HG03108 (cell line): Measurements from ENCODE around the gene PACSIN1.
"Not testable (repeated sequence)": the region's sequence is repeated elsewhere in the genome, so short reads cannot be mapped to it uniquely, and the experiment has no call there.

Experiments used
- ATAC-seq: cut with Tn5 transposase; IDR thresholded peaks from one replicate; pipeline ENCODE4 v1.9.1; 2021; ENCODE audit warnings: moderate library complexity; ENCODE audit not compliant: unreplicated experiment

Gene PACSIN1

DNA sequence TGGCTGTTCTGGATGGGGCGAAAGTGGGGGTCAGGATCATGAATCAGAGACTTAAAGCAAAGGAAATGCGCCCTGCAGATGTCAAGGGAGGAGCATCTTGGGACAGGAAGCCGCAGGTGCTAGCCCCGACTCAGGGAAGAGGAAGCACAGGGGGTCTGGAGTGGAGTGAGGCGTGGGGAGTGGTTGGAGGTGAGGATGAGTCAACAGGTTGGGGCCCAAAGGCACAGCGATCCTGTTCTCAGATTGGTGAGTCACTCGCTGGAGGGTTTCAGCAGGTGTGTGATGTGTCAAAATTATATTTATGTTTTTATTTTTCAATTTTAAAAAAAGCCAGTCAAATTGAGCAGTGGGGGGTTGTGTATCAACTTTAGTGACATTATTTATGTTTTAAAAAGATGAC is 19.0 kb downstream of the PACSIN1 start:
- ATAC-seq = no peak

DNA sequence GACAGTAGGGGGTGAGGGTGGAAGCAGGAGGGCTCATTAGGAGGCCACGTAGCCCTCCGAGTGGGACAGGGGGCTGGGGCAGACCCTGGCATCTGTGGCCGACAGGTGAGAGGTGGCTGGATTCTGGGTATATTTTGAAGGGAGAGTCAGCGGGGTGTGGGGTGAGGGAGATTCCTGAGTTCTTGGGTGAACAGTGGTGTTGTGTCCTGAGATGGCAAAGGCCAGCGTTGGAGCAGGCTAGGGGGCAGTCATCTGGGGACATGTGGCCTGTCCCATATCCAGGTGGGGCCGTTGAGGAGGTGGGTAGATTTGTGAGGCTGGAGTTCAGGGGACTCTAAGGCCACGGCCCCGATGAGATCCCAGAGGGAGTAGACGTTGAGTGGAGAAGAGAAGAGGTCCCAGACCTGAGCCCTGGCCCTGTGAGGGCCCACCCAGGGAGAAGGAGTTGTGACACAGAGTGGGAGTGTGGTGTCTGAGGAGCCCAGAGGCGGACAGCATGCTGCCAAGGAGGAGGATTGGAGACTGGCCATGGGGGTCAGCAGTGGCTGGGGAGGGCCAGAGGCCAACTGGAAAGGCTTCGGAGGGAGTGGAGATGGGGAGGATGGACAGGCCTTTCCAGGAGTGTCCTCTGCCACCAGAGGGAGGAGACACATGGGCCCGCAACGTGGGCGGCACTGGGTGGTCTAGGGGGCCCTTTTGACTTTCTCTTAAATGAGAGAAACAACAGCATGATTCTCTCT is 19.6 kb downstream of the PACSIN1 start:
- no peak for ATAC-seq

DNA sequence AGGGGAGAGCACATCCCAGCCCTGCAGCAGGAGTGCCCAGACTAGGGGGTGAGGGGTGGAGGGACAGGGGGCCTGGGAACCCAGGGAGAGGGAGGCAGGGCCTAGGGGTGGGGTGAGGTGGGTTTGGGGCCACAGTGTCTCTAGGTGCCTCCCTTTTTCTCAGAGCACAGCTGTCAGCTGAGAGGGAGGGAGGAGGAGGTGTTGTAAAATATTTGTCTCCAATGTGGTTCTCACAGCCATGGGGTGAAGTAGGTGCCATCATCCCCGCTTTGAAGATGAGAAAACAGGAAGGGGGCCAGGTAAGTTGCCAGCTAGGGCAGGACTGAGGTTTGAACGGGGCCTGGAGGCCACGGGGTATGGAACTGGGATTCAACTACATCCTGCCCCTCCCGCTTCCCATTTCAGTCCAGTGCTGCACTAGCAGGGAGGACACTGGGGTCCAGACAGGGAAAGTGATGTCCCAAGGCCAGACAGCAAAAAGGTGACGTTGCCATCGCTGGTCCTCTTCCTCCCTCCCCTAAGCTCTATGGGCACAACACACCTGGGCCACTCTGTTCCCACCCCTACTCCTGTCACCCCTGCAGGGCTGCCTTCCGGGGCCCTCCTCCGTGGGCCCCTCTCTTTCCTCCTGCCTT is 20.3 kb downstream of the PACSIN1 start:
- no peak for ATAC-seq

DNA sequence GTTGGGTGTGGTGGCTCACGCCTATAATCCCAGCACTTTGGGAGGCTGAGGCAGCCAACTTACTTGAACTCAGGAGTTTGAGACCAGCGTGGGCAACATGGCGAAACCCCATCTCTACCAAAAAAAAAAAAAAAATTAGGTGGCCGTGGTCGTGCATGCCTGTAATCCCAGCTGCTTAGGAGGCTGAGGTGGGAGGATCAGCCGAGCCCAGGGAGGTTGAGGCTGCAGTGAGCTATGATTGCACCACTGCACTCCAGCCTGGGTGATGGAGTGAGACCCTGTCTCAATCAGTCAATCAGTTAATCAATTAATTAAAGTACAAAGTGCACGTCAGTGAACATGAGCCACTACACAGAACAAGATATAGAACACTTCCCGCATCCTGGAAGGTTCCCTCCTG is 21.0 kb downstream of the PACSIN1 start:
- ATAC-seq = not testable (repeated sequence)

DNA sequence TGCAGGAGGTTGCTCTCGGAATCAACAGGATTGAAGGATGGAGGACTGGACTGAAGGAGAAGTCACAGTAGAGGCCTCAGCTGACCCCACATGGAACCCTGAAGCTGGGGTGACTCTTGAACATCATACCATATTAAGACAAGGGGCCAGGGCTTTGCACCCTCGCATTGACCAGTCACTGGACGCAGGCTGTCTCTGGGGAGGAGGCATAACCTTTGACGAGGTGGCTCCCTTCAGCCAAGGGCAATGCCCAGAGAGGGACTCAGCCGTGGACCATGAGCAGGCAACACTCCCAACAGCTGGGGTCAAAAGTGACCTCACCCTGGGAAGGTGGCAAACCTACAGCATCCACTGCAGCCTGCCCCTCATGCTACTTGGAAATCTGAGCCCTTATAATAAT is 21.7 kb downstream of the PACSIN1 start:
- no peak for ATAC-seq

DNA sequence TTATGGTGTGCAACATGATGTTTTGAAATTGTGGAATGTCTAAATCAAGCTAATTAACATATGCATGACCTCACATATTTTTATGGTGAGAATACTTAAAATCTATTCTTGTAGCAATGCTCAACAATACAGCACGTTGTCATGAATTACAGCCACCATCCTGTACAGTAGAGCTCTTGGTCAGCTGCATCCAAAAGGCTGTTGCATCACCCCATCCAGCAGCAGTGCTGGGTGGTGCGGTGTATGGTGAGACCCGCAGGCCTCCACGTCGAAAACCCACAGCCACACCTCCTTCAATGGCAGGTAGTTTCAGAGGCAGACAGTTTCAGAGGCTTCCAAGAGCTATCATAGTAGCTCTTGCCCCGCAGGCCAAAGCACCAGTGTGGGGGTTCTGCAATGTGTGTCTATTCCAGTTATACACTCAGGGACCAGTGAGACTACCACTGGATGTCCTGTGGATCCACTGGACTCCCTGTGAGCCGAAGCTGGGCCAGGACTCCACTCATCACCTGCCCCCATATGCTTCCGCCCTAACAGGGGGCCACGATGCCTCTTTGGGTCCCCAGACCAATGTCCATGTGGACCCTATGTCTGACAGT is 23.4 kb downstream of the PACSIN1 start:
- ATAC-seq = no peak

DNA sequence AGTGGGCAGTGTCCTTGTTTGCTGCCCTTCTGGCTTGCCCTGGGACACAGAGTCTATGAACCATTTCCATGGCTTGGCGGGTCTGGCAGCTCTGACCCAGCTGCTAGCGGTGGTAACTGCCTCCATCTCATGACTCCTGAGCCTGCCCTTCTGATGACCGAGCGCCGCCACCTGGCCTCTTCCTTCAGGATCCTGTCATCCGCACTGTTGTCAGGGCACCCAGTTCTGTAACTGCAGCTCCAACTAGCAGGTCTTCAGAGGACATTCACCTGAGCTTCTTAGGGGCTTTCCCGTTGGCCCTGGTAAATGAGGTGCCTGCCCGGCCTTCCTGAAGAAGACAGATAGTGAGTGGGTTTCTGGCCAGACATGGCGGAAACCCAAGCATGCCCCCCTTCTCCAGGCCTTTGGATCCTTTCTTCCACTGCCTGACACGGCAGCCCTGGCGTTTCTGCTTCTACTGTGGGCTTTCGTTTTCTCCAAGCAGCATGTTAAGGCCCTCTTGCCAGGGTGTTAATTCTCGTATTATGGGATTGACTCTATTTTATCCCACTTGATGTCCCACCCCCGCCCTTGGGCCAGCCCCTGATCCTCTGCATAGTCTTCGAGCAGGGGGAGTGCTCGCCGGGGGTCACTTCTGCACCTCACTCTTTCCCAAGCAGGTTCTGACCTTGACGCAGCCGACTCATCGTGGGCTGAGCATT is 24.7 kb downstream of the PACSIN1 start:
- ATAC-seq = no peak

DNA sequence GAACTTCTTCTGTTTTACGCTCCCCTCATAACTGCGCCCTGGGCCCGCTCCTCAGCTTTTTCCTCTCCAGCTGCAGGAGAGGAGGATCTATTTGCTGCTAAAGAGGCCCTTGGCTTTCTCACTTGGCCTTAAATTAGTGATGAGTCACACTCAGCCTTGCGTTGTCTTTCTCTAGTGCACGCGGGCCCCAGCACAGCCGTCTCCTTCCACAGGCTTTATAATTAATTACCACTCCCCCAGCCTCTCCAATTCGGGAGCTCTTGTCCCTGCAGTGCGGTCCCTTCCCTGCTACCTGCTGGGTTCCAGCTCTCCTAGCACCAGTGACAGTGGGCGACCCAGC is 25.2 kb downstream of the PACSIN1 start:
- no peak for ATAC-seq

DNA sequence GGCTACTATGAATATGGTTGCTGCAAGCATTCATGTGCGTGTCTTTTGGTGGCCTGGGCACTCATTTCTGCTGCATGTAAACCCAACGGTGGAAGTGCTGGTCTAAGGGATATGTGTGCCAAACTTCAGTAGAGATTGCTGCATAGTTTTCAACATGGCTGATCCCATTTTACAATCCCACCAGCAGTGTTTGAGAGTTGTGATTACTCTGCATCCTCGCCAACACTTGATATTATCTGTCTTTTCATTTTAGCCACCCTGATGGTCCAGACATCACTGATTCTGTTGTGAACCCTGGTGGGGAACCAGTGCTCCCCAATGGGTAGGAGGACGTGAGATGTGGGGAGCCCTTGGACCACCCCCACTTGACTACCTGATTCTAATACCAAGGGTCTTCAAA is 27.5 kb downstream of the PACSIN1 start:
- no peak for ATAC-seq

DNA sequence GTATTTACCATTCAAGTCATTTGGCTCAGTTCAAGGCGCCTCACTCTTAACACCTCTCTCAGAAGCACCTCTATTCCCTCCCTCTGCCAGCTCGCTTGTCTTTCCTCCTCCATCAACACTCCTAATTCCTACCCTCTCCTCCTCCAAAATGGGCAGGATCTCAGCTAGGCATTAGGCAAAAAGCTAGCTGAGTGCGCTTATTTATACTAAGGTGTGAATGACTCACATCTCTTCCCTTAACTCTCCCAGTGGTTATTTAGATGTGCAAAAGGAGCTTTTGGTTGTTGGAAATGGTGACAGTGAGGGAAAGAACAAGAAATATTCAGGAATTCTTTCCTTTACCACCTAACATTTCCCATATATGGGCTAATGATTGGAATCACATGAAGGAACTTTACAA is 29.1 kb downstream of the PACSIN1 start:
- ATAC-seq = no peak

DNA sequence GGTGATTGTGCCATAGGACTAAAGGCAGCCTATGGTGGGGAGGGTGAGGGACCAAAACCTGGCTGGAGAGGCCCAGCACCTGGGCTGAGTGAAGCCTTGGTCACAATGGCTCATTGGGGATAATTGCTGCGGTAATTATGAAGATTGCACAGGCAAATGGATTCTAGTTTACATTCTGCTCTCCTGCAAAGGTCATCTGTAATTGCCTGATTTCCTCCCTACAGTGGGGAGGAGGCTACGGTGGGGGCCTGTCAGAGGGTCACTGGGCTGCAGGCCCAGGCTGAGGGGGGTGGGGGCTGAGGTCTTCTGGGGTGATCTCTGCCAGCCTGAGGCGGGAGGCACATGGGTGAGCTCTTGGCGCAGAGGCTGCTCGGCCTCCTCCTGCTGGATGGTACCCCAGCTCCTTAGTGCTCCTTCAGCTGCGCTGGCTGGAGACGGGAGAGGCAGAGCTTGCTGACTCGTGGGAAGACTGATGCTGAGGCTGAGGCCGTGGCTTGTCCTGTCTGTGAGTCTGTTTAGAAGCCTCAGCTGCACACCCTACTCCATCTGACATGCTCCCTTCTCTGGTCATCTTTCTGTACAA is 30.3 kb downstream of the PACSIN1 start:
- ATAC-seq = no peak

DNA sequence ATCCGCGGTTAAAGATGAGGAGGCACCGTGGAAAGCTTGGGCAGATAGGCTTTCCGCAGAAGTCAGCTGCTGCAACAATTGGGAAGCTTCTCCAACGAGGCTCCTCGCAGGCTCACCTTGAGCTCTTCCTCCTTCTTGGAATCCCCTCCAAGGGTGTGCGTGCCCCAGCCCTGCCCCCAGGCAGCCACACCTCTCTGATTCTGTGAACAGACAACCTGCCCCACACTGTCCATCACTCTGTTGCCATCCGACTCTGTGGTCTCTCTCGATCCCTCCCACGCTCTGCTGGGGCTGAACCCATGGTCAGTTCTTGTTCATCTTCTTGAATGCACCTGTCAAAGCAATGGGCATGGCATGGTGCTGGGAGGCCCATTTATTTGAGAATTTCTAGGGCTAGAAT is 31.5 kb downstream of the PACSIN1 start:
- ATAC-seq = no peak

DNA sequence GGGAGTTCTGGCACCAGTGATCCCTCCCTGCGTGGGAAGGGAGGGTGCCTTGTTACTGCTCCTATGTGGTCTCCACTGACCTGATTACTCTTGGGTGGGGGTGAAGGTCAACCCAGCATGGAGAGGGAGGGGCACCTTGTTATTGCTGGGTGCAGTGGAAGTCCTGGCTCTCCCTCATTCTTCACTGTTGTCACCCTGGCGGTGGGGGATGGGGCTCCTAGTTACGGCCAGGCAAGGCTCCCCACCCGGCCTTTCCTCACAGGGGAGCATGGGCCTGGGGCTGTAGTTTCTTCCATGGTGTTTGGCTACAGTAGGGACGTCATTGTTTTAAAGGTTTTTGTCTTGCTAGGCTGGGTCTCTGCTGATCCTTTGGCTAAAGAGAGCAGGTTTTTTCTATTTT is 40.8 kb downstream of the PACSIN1 start:
- no peak for ATAC-seq

DNA sequence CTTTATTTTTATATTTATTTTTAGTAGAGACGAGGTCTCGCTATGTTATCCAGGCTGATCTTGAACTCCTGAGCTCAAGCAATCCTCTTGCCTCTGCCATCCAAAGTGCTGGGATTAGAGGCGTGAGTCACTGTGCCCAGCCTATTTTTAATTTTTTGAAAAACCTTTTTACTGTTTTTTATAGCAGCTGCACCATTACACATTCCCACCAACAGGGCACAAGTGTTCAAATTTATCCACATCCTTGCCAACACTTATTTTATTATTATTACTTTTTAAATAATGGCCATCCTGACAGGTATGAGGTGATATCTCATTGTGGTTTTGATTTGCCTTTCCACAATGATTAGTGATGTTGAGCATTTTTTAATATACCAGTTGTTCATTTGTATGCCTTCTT is 42.5 kb downstream of the PACSIN1 start:
- ATAC-seq = no peak

DNA sequence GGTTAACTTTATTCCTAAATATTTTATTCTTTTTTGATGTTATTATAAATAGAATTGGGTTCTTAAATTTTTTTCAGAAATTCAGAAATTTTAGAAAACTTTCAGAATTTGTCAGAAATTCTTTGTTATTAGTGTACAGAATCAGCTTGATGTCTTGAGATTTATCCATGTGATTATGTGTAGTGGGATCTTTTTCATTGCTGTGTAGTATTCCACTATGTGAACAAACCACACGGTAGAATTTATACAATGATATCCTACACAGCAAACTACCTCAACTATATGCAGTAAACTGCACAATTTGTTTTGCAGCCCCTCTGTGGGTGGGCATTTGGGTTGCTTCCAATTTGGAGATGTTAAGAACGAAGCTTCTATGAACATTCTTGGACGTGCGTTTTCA is 43.9 kb downstream of the PACSIN1 start:
- ATAC-seq = no peak

DNA sequence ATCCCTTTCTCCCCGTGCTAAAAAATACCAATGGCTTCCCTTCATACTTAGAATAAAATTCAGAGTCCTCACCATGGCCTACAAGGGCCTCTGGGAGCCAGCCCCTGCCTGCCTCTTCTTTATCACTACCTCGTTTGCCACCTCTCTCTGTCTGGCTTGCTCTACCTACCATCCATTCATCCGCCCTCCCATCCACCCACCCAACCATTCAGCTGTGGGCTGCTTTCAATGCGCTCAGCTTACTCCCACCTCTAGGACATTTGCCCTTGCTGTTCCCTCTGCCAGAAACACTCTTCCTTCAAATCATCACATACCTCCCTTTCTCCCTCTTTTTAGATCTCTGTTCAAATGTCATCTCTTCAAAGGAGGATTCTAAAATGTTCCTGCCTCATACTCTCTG is 44.4 kb downstream of the PACSIN1 start:
- ATAC-seq = no peak

DNA sequence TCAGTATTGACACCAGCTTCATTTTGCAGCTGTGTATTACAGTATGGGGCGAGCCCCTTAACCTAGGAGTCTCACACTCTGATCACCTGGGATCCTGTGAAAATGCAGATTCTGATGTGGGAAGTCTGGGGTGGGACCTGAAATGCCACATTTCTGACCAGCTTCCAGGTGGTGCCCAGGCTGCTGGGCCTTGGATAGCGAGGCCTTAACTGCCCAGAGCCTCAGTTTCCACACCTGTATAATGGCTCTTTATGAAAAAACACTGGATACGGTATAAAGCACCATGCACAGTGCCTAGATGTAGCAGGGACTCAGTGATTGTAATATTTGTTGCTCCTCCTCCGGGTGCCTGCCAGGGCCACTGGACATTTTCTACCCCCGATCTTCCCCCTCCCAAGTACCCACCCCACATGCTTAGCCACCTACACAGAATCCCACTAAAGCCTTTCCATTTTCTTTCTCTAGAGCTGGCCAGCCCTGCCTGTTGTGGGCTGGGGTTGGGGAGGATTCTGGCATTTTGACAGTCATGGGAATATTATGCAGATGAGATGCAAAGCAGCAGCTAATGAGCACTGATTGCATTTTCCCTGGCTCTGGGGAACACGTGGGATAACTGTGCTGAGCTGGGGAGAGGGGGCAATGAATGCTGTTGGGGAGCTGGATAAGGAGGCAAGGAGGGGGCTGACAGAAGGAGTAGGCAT is 45.5 kb downstream of the PACSIN1 start:
- no peak for ATAC-seq

DNA sequence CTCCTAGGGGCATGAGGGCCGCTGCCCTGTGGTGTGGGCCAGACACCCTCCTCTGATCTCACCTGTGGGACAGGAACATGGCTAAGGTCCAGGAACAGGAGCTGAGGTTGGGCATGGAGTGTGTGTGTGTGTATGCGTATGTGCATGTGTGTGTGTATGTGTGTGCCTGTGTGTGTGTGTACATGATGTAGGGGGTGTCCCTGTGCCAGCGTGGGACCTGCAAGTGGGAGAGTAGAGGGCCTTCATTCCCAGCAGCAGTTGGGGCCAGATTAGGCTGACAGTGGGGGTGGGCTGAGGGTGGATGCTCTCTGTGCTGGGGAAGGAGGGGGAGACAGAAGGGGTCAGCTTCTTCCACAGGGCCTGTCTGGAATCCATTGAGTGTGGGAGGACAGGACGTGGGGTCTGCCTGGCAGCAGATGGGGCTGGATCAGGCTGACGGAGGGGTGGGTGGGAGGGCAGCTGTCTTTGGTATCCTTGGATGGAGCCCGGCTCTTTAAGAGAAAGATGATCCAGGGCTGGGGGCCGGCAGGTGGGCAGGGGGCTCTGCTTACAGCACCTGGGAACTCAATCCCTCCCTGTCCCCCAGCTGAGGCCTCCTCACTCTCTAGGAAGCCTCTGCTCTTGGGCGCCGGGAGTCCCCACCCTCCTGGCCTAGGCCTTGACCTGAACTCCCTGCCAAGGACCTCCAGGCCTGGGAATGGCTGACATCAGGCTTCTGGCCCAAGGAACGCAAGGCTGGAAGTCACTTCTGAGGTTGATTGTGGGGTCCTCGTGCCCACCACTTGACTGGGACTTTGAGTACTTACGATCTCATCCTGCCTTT is 46.2 kb downstream of the PACSIN1 start:
- no peak for ATAC-seq

DNA sequence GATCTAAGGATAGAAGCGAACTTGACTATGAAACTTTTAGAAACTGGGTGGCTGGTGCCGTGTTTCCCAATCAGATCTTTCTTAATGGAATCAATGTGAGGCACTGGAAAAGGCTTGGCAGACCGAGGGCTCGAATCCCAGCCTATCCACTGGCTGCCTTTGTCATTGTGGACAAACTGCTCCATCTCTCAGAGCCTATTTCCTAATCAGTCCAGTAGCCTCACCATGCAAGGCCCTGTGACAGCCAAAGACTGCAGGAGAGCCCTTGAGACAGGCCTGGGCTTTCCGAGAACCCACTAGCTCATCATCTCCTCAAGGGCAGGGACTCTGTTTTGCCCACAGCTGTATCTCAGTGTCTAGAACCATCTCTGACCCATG is 46.9 kb downstream of the PACSIN1 start:
- no peak for ATAC-seq

DNA sequence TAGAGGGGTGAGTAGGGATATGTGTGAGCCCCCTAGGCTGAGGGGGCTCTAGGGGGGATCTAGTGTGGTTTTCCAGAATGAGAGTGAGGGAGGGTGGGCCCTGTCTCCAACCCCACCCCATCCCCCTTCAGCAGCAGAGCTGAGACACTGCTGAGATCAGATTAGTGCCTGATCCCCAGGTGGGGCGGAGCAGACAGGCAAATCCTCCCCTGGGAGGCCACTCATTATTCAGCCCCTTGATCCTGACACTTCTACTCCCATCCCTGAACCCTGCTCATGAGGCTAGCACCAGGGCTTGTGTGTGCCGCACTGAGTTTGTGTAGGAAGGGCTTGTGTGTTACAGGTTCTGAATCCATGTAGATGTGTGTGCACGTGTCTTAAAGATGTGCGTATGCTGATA is 47.8 kb downstream of the PACSIN1 start:
- ATAC-seq = no peak
